HCT116 (cell line): Measurements from ENCODE around the gene RPS6KL1.
A peak's percentile ranks its signal among the peaks of the same experiment; 100 is the strongest.

Experiments
- CTCF ChIP-seq, 3 experiments: fragments of 200-600 bp in 1 of 3; sonication (generic) in 1 of 3; IDR thresholded peaks in 2 of 3; conservative IDR thresholded peaks in 1 of 3; 2 replicates each; pipeline ENCODE4 v1.5.1; 2012 to 2017; ENCODE audit warnings: low read depth in 2 of 3, low read length in 2 of 3, antibody characterized with exemption in 1 of 3, borderline replicate concordance in 1 of 3, control low read depth in 1 of 3, mild to moderate bottlenecking in 1 of 3, mixed read lengths in 1 of 3, mixed run types in 1 of 3, moderate library complexity in 1 of 3; ENCODE audit not compliant: insufficient read depth in 1 of 3
- EGR1 ChIP-seq: IDR thresholded peaks from 2 replicates; pipeline ENCODE4 v1.6.1; 2012; ENCODE audit warnings: low read depth
- ELF1 ChIP-seq: IDR thresholded peaks from 2 replicates; pipeline ENCODE4 v1.6.1; 2012; ENCODE audit warnings: low read depth, borderline replicate concordance
- EZH2 ChIP-seq: fragments of 200-600 bp; sonication (generic); IDR thresholded peaks from 2 replicates; pipeline ENCODE4 v1.6.1; 2017; ENCODE audit warnings: antibody characterized with exemption, mixed run types
- EZH2phosphoT487 ChIP-seq: fragments of 200-600 bp; IDR thresholded peaks from 2 replicates; pipeline ENCODE4 v1.6.1; 2018; ENCODE audit warnings: antibody characterized with exemption, borderline replicate concordance
- JUND ChIP-seq: IDR thresholded peaks from 2 replicates; pipeline ENCODE4 v1.6.1; 2012
- POLR2A ChIP-seq: IDR thresholded peaks from 2 replicates; pipeline ENCODE4 v1.7.0; 2011; ENCODE audit warnings: borderline replicate concordance; ENCODE audit not compliant: insufficient read depth, insufficient read length; ENCODE audit errors: extremely low read depth
- RAD21 ChIP-seq: IDR thresholded peaks from 2 replicates; pipeline ENCODE4 v1.6.1; 2012; ENCODE audit warnings: low read depth, mild to moderate bottlenecking
- SIN3A ChIP-seq: IDR thresholded peaks from 2 replicates; pipeline ENCODE4 v1.6.1; 2012; ENCODE audit warnings: low read depth
- SRF ChIP-seq: IDR thresholded peaks from 2 replicates; pipeline ENCODE4 v1.6.1; 2012; ENCODE audit warnings: low read depth
- YY1 ChIP-seq: IDR thresholded peaks from 2 replicates; pipeline ENCODE4 v1.6.1; 2011; ENCODE audit warnings: low read length, low read depth, moderate library complexity, mild to moderate bottlenecking; ENCODE audit not compliant: insufficient replicate concordance; ENCODE audit errors: extremely low read depth
- ZFX ChIP-seq: fragments of 450-650 bp; IDR thresholded peaks from 2 replicates; pipeline ENCODE4 v1.6.1; 2017
- TF ChIP-seq, protein P1 (sequence below): IDR thresholded peaks from 2 replicates; pipeline ENCODE4 v1.6.1; 2012

DNA sequence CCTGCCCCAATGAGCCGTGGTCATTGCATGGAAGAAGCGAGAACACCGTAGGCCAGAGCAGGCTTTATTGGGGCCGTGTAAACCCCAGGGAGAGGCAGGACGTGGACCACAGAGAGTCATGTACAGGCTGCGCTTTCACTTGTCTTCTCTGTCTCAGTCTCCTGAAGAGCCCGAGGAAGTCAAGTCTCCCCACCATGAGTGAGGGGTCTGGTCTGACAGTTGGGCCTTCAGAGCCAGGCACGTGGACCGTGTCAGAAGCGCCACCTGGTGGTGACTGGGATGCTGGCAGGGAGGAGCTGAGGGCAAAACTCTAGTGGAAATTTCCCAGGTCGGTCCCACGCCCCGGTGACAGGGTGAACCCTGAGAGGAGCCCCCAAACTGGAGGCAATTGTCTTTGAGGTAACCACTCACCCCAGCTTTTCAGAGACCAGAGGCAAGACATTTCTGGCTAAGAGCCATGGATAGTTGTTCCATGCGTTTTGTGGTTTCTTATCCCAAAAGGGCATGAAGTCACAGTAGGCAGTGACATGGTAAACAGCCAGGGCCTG, 17.4 kb downstream of the RPS6KL1 start:
- TF ChIP-seq CTCF (IDR thresholded peaks at IDR 0.05 in 2 of 3, conservative IDR thresholded peaks at IDR 0.05 in 1 of 3; ENCODE audit: borderline replicate concordance in 1 of 3, insufficient read depth in 1 of 3, low read depth in 2 of 3, low read length in 2 of 3) (peak; percentile 75 to 98 (median 97); a peak in 5 of 6 replicates), SIN3A (no peak), YY1 (peak; percentile 39), JUND (no peak), EZH2 (no peak), EZH2phosphoT487 (no peak), RAD21 (peak; percentile 71), POLR2A (no peak), ELF1 (no peak), SRF (no peak), EGR1 (no peak), ZFX (peak; percentile 13; the same call in 1 of the 2 replicates)
- TF ChIP-seq, protein P1, sequence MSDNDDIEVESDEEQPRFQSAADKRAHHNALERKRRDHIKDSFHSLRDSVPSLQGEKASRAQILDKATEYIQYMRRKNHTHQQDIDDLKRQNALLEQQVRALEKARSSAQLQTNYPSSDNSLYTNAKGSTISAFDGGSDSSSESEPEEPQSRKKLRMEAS: peak; percentile 81
